Bronchial epithelial cell (primary cell): ENCODE measurements around the gene SLC36A4. TPM values are rescaled to one million over a fixed set of nuclear protein-coding genes. Genes with fewer than 3 reads are reported as not detected.

Source experiments
- DNase-seq: peaks from one replicate; pipeline ENCODE4 v3.0.0-alpha.2; 2010; ENCODE audit warnings: low read depth
- FAIRE-seq: peaks from 2 replicates; lab custom pipeline; 2011; peaks lifted over from hg19 to GRCh38; lab: Jason Lieb, UNC
- H3K27me3 ChIP-seq: 2 replicates; pipeline ENCODE4 v1.5.1; 2011; ENCODE audit warnings: low read length; ENCODE audit not compliant: control insufficient read depth, insufficient read depth
- H3K36me3 ChIP-seq: 2 replicates; pipeline ENCODE4 v1.5.1; 2011; ENCODE audit warnings: low read length; ENCODE audit not compliant: control insufficient read depth, insufficient read depth
- H3K4me3 ChIP-seq: 2 replicates; pipeline ENCODE4 v1.5.1; 2011; ENCODE audit warnings: mild to moderate bottlenecking, low read depth, low read length, control low read depth
- total RNA-seq: library from RNA; depleted of rRNA; stranded (reverse); fragments of >200 nt; gene quantifications from 2 replicates; pipeline ENCODE4 v1.2.1, GENCODE V29; 2014
- TF ChIP-seq, protein P1 (sequence below): IDR thresholded peaks from 2 replicates; pipeline ENCODE4 v1.5.1; 2011; ENCODE audit warnings: mild to moderate bottlenecking, moderate library complexity, low read length, control low read depth, inconsistent platforms; ENCODE audit not compliant: insufficient read depth, severe bottlenecking

The SLC36A4 gene
- total RNA-seq, 1 donor from 2014 or later, result 4.2 TPM

DNA sequence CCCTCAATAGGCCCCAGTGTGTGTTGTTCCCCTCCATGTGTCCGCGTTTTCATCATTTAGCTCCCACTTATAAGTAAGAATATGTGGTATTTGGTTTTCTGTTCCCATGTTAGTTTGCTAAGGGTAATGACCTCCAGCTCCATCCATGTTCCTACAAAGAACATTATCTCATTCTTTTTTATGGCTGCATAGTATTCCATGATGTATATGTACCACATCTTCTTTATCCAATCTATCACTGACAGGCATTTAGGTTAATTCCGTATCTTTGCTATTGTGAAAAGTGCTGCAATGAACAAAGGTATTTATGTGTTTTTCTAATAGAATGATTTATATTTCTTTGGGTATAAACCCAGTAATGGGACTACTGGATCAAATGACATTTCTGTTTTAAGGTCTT lies 42.1 kb downstream of the SLC36A4 start:
- FAIRE-seq, result no peak

DNA sequence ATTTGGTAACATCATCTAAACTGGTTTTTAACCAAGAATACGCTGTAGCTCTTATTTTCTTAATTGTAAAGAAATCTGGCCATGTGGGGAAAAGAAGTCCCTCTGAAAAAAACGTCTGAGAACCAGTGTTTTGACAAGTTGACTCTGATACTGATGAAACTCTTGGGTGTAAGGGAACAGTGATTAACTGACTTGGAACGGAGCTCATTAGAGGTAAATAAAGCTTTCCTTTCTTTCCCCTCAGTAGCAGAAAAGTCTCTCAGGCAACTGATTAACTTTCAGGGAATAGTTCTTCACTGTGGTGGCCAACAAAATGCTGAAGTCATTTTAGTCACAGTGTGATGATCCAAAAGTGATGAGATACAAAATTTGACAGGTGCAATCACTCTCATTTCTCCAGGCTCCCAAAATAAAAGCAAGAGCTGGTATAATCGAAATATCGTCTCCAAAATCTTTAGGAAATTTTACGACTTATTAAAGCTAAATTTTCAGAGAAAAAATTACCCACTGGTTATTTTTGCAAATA lies 52.3 kb downstream of the SLC36A4 start:
- H3K27me3 ChIP-seq, result no peaks in the 10 kb centered on the region
- no peaks in the 10 kb centered on the region for H3K36me3 ChIP-seq
- no peak overlapping the region for H3K4me3 ChIP-seq
- no peak for DNase-seq
- TF ChIP-seq, protein P1, sequence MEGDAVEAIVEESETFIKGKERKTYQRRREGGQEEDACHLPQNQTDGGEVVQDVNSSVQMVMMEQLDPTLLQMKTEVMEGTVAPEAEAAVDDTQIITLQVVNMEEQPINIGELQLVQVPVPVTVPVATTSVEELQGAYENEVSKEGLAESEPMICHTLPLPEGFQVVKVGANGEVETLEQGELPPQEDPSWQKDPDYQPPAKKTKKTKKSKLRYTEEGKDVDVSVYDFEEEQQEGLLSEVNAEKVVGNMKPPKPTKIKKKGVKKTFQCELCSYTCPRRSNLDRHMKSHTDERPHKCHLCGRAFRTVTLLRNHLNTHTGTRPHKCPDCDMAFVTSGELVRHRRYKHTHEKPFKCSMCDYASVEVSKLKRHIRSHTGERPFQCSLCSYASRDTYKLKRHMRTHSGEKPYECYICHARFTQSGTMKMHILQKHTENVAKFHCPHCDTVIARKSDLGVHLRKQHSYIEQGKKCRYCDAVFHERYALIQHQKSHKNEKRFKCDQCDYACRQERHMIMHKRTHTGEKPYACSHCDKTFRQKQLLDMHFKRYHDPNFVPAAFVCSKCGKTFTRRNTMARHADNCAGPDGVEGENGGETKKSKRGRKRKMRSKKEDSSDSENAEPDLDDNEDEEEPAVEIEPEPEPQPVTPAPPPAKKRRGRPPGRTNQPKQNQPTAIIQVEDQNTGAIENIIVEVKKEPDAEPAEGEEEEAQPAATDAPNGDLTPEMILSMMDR, result no peak
- no peak for FAIRE-seq

More for the DNA sequence above, 42.1 kb downstream of the SLC36A4 start:
- TF ChIP-seq, protein P1, result no peak
- Histone ChIP-seq H3K4me3 (no peak overlapping the region), H3K27me3 (no peaks in the 10 kb centered on the region), H3K36me3 (no peaks in the 10 kb centered on the region)
- no peak for DNase-seq

DNA sequence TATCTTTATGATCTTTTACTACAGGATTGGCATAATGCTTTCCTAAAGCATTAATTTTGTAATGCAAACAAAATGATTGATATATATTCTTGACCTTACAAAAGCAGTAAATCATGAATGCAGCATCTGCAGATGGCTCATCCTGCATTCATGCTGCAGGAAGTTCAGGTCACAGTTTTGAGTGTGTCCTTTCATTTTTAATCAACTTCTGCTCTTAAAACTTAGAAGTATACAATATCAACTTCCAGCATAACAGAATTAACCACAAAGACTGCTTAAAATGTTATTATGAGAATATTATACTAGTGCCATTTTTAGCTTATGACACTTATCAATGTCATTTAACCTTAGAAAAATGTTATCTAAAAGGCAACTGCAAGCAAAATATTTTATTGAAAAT lies 54.0 kb downstream of the SLC36A4 start:
- TF ChIP-seq, protein P1, result no peak

DNA sequence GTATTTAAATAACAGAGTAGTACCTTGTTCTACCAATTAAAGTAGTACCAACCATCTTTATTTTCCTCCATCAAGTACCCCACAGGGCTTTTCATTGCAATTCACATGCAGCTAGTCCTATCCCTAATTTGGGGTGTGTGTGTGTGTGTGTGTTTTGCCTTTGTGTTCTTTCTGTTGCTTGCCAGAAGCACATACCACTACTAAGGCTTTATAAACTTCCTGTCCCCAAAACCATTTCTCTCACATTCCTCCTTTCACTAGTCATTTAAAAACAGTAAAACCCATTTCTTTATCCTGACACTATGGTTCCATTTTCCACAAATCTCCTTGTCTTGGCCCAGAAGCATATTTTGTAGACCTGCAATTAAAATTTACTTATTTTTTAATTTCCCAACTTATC lies 54.6 kb downstream of the SLC36A4 start:
- Histone ChIP-seq H3K27me3 (no peaks in the 10 kb centered on the region), H3K36me3 (no peaks in the 10 kb centered on the region), H3K4me3 (no peak overlapping the region)
- DNase-seq (no peak), FAIRE-seq (no peak)
- TF ChIP-seq, protein P1, result no peak

More for the DNA sequence above, 54.0 kb downstream of the SLC36A4 start:
- DNase-seq (no peak), FAIRE-seq (no peak)
- H3K4me3 ChIP-seq, result no peak overlapping the region
- no peaks in the 10 kb centered on the region for H3K36me3 ChIP-seq
- H3K27me3 ChIP-seq, result no peaks in the 10 kb centered on the region

DNA sequence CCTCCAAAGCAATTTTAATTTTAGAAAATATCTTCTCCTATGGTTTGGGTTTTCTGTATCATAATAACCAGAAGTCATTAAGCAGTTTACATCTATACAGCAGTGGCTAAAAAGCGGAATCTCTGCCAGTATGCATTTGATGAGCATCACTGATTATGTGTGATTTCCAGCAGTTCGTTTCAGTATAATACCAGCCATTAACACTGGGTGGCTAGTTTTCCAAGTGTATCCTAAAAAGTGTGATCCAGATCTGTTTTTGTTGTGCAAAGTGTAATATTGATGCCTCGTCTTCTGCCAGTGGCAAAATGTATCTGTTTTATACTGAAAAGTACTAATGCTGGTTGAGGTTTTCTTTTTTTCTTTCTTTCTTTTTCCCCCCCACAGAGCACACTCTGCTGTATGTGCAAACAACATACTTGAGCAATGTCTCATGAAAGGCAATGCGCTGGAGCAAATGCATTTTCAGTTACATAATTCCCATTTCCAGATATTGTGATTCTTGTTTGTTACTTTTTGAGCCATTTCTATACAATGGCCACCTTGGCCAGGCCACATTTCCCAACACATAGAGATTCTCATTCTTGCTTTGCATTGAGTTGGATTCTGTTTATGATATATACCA lies 64.2 kb downstream of the SLC36A4 start:
- FAIRE-seq, result no peak
- peak; percentile 10 for DNase-seq
- TF ChIP-seq, protein P1, result no peak
- Histone ChIP-seq H3K4me3 (no peak overlapping the region), H3K36me3 (no peaks in the 10 kb centered on the region), H3K27me3 (no peaks in the 10 kb centered on the region)

DNA sequence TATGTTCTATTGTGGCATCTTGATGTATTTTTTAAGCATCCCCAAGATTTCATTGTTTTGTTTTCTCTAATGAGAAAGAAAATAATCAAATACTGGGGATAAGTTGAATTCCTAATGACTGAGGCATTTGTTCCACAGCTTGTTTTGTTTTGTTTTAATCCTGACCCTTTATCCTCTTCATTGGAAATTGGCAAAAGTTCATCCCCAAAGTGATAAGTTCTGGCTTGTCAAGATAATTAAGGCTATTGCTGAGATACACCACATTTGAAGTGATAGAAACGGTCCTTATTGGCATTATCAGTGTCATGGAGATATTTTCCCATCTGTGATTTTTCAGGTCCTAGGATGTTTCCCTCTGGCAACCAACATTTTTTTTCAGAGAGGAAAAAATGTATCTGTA lies 65.0 kb downstream of the SLC36A4 start:
- DNase-seq (no peak), FAIRE-seq (no peak)
- H3K36me3 ChIP-seq, result no peaks in the 10 kb centered on the region
- TF ChIP-seq, protein P1, result no peak
- H3K27me3 ChIP-seq, result no peaks in the 10 kb centered on the region
- no peak overlapping the region for H3K4me3 ChIP-seq
